Jurkat, Clone E6-1 (cell line): ENCODE measurements around the gene PKNOX2. TPM values are rescaled to one million over a fixed set of nuclear protein-coding genes. Genes with fewer than 3 reads are reported as not detected.

Experiments
- DNase-seq: peaks from one replicate; pipeline ENCODE4 v3.0.0-alpha.2; 2011; ENCODE audit warnings: low read depth, low spot score
- H3K4me3 ChIP-seq: 2 replicates; pipeline ENCODE4 v1.5.1; 2011; ENCODE audit warnings: mild to moderate bottlenecking, low read length, control low read depth, moderate library complexity
- polyA plus RNA-seq: library from polyadenylated mRNA; unstranded; fragments of >200 nt; gene quantifications from one replicate; pipeline ENCODE4 v1.2.1, GENCODE V29; 2012; ENCODE audit warnings: missing spikeins; ENCODE audit not compliant: insufficient read length, insufficient read depth

The PKNOX2 gene, protein sequence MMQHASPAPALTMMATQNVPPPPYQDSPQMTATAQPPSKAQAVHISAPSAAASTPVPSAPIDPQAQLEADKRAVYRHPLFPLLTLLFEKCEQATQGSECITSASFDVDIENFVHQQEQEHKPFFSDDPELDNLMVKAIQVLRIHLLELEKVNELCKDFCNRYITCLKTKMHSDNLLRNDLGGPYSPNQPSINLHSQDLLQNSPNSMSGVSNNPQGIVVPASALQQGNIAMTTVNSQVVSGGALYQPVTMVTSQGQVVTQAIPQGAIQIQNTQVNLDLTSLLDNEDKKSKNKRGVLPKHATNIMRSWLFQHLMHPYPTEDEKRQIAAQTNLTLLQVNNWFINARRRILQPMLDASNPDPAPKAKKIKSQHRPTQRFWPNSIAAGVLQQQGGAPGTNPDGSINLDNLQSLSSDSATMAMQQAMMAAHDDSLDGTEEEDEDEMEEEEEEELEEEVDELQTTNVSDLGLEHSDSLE
- polyA plus RNA-seq = not detected

DNA sequence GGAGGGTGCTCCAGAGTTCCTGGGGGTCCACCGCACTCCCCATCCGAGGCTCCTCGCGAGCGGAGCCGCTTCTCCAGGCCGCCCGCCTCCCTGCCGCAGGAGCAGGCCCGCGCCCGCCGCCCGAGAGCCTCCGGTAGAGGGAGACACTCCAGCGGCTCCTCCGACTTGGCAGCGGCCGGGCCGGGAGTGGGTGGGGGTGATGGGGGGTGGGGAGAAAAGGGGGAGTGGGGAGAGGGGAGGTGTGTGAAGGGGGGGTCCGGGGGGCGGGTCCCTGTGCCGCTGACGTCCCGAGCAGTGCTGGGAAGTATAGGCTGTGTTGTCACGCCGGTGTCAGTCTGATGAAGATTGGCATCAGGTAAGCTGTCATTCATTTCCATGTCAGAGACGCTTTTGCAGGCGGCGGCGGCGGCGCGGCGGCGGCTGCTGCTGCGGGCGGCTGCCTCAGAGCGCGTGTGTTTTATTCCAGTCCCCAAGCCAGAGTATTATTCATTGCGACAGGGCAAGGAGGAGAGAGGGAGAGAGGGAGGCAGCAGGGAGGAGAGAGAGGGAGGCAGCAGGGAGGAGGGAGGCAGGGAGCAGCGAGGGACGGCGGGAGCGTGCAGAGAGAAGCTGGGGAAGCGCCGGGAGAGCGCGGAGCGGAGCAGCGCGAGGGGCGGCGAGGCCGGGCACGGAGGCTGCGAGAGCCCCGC lies at the start of gene PKNOX2:
TSS of gene PKNOX2 (plus strand) at position 330 of the 689 bp plus-strand sequence. CDS start 186,555 bp downstream, outside the sequence.
- H3K4me3 ChIP-seq = peak within 1 kb of the TSS; percentile 35
- DNase-seq = peak; percentile 10

DNA sequence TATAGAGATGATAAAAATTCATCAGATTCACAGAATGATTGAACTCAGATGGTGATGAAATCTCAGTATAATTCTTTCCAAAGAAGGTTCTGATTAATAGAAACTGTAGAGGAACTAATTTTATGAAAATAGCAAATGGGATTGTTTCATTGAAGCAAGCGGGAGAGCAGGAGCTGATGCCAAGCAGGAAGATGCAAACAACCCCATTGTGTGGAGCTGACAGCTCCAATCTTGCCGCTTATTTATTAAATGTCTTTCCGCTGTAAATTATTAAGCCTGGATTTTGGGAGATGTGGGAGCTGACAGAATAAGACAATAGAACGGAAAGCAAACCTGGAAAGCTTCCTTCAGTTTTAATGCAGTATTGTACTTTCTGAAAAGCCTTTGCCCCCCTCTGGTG lies 47.1 kb upstream of the PKNOX2 start:
- DNase-seq = no peak

DNA sequence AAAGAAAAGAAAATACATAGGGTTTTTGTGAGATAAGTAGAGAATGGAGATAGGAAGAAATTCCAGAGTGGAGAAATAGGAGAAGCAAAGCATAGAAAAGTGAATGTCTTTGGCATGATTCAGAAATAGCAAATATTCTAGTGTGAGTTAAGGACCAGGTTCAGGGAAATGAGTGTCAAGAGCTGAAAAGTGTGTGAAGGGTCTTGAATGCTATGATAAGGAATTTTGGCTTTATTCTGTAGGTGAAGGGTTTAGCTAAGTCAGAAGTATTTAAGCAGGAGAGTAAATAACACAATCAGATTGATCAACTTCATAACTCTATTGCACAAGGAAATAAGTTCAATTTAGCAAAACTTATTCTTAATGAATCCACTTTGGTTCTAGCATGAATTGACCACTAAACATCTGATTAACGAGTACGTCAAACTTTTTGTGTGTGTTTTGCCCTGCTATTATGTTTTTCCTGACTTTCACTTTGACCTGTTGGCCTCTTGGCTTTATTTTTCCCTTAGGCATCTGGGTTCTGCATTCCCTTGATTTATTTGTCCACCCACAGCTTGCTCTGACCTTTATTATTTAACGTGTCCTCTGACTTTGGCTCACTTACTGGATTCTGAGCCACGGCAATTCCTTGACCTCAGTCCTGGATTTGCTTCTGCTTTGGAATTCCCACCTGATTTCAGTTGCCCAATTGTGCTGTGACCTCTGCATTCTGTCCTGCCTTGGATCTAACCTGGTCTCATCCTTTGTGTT lies 41.2 kb upstream of the PKNOX2 start:
- no peak for DNase-seq
- H3K4me3 ChIP-seq = no peak overlapping the region

More for the DNA sequence above, 47.1 kb upstream of the PKNOX2 start:
- H3K4me3 ChIP-seq = no peak overlapping the region

DNA sequence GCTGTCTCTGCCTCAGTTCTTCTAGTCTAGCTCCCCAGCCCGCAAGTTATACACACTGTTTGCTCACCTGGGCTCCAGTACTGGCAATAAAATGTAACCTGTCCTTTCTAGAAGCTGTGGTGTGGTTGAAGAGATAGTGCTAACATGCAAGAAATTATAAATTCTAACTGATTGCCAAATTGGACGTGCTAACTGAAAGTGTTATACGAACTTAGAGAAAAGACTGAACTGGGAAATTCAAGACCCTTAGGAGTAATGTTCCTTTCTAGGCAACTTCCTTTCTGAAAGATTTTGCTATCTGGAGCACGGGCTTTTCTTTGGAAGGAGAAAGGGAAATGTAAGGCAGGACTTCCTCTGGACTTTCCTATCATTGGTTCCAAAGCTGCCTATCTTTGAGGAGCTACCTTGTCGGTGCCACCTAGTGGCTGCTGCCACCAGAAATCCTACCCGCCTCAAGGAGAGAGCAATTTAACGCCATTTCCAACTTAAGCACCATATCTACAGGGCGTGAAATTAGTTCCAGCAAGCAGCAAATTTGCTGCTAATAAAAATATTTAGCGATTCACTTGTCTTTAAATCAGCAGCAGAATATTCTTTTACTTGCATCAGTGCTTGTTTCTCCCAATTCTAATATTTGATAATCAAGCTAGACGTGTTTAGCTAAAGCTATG lies 40.5 kb upstream of the PKNOX2 start:
- no peak overlapping the region for H3K4me3 ChIP-seq
- peak; percentile 42 for DNase-seq

DNA sequence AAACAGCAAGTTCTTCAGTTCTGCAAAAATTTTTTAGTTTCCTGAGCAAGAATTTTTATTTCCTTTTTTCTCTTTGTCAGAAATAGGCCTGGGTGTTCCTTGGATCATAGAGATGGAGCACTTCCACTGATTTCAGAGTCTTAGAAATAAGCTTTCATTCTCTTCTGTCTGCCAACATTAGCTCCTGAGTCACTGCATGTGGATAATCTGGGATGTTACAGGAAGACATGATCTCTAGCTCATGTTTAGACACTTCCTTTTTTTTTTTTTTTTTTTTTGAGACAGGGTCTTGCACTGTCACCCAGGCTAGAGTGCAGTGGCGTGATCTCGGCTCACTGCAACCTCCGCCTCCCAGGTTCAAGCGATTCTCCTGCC lies 39.9 kb upstream of the PKNOX2 start:
- H3K4me3 ChIP-seq = no peak overlapping the region
- DNase-seq = no peak

DNA sequence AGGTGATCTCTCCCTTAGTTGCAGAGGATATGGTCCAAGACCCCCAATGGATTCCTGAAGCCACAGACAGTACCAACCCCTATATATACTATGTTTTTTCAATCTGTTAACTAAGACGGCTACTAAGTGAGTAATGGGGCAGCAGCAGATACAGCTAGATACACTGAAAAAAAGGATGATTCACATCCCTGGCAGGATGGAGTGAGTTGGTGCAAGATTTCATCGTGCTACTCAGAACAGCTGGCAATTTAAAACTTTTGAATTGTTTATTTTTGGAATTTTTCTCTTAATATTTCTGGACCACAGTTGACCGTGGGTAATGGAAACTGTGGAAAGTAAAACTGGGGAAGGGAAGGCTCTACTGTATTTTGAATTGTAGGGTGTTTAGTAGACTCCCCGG lies 36.1 kb upstream of the PKNOX2 start:
- no peak overlapping the region for H3K4me3 ChIP-seq
- no peak for DNase-seq

DNA sequence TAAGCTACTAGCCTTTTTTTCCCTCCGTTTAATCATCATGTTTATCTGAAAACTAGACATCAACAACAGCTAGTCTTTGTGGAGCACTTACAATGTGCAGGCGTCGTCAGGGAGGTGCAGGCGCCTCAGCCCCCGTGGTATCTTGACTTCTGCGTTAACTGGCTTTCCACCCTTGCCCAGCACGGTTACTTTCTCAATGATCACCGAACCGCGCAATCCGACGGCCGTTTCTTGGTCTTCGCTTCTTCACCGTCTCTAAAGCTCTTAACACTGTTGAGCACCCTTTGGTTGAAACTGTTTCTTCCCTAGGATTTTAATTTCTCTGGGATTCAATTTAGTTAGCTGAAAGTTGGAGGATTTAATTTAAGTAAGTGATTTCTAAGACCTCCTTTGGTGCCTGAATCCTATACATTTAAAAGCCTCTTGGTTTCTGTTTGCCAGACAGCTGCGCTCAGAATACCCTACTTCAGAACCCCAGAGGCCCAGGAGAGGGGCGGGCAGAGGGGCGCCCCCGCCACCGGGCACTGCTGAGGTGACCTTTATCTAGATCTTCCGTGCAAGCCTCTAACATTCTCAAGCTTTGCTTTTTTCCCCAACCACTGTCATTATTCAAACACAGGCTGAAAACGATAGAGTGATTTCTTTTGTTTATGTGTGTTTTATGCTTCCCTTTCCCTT lies 35.1 kb upstream of the PKNOX2 start:
- DNase-seq = no peak
- H3K4me3 ChIP-seq = no peak overlapping the region

DNA sequence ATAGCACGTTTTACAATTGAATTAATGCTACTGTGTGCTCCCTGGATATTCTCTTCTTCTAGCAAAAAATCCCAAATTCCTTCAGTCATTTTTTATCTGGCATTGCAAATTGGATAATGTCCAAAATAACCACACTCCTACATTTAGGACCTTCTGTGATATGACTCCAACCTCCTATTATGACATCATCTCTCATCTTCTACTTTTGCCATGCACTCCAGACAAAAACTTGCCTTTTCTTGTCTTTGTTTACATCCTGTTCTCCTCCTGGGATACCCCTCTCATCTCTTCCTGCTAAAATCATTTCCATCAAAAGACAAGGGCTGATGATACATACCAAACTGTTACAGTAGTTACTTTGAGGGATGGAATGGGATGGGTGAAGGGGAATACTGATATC lies 32.5 kb upstream of the PKNOX2 start:
- DNase-seq = no peak
- H3K4me3 ChIP-seq = no peak overlapping the region

DNA sequence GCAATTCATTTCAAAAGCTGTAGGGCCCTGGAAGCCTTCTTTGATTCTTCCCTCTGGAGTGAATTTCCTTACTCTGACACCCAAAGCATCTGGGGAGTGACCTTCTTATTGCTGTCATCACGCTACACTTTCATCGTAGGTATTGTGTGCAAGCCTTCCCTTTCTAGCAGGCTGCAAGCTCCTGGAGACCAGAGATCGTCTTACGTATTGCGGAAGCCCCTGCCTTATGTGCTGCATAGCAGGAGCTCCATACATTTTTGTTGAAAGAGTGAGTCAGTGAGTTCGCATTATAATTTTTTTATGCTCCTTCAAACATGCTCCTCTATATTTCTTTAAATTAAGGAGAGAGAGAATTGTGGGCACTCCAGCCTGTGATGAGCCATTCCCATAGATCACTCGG lies 32.0 kb upstream of the PKNOX2 start:
- DNase-seq = no peak
- H3K4me3 ChIP-seq = no peak overlapping the region

DNA sequence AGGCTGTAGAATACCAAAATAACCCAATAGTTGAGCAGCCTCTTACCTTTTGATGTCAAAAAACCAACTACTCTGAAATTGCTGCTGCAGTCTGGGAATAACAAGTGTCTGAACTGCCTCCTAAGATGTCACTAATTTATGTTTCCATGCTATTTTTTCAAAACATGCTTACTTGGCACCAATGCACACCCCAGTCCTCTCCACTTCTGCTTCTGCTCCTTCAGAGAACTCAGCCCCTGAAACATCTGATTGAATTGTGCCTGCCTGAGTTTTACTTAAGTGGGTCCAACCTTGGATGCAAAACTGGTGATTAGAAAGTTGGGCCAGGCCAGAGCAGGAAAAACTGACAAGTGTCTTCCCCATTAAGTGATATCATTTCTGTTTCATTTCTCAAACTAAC lies 28.6 kb upstream of the PKNOX2 start:
- DNase-seq = no peak
- no peak overlapping the region for H3K4me3 ChIP-seq

DNA sequence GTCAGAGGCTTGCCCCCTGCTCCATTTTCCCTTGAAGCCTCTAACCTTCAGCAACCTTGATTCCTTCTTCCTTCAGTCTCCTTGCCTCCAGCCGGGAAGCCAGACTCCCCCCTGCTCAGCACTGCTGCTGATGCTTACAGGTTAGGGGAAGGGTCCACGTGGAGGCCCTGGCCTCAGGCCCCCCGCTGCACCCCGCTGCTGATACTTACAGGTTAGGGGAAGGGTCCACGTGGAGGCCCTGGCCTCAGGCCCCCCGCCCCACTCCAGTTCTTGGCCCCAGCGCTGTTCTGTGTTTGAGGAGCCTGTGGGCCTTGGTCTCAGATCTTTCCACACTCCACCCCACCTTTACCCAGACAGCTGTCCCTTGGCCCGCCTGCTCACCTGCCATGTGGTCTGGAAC lies 25.6 kb upstream of the PKNOX2 start:
- H3K4me3 ChIP-seq = no peak overlapping the region
- no peak for DNase-seq

DNA sequence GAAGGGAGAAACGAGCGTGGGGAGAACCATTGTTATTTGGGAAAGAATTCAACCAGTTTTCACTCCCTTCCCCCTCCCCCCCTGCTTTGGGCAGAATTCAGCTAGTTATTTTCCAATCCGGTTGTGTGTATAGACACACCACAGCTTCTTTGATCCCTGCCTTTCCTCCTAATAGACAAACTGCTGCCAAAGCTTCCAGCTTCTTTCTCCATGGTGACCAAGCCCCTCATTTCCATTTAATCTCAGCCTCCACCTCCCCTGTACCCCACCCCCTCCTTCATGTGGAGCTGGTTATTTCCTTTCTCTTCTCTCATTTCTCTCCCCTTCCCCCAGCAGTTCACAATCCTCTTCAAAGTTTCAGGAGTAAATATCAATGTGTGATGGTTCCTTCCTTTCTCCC lies 24.8 kb upstream of the PKNOX2 start:
- DNase-seq = no peak
- H3K4me3 ChIP-seq = no peak overlapping the region

DNA sequence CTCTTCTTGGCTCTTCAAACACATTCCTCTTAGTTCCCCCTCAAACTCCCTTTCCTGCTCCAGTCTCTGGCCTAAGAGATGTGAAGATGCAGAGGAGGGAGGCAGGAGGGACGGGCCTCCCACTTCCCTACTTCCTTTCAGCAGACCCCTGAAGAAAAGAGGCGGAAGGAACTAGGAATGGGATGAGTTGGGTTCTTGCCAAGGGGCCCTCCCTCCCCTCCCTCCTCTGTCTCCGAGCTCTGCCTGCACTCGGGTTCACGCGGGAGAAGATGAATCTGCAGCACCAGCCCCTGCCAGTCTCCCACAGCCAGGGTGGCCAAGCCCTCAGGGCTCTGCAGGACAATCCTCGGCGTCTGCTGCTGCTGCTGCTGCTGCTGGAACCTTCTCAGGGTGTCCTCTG lies 24.3 kb upstream of the PKNOX2 start:
- DNase-seq = no peak
- H3K4me3 ChIP-seq = no peak overlapping the region

DNA sequence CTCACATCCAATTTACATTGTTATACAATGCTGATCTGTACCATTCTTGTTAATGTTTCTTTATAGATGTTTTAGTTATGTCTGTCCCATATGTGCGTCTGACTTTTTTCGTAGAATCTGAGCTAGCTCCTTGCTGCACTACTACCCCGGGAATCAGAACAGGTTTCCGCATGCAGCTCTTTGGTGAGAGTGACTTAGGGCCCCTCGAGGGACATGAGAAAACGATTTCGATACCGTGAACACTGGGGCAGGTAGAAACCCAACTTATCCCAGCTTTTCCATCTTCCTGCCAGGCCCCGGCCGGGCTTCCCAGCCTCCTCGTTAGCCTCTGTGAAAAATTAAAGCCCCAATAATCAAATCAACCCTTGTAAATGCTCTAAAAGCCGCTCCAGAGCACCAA lies 23.4 kb upstream of the PKNOX2 start:
- H3K4me3 ChIP-seq = no peak overlapping the region
- DNase-seq = no peak

DNA sequence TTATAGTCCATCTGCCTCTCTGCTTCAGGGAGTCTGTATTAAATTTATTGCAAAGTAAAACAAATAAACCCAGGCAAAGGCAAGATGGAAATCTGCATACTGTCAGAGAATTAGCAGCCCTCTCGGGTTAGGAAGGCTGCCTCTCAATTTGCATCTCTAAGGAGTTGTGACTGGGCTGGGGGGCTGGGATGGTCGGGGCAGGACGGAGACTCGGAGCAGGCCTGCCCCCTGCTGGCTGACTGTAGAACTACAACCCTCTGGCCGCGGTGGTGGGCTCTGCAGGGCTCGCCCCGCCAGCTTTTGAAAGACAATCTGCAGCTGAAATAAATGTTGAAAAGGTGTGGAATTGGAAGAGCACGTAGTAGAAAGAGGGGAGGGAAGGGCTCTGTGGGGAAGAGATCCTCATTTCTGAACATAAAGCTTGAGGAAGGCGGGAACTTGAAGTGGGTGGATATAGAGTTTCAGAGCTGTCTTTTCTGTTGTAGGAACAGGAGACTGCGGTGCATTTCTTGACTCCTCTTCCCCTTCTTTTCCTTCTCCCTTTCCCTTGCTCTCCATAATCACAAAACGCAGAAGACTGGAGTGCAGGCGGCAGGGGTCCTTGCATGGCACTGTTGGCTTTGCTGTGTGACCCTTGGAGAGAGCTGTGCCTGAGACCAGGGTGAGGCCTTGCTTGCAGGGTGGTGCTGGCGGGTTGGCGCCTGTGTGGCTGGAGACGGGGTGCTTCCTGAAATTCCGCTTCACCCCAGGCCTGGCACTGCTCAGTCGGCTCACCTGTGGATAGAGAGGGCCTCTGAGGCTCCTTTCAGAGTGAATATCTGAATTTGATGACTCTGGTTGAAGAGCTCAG lies 22.6 kb upstream of the PKNOX2 start:
- no peak overlapping the region for H3K4me3 ChIP-seq
- DNase-seq = peak; percentile 24

DNA sequence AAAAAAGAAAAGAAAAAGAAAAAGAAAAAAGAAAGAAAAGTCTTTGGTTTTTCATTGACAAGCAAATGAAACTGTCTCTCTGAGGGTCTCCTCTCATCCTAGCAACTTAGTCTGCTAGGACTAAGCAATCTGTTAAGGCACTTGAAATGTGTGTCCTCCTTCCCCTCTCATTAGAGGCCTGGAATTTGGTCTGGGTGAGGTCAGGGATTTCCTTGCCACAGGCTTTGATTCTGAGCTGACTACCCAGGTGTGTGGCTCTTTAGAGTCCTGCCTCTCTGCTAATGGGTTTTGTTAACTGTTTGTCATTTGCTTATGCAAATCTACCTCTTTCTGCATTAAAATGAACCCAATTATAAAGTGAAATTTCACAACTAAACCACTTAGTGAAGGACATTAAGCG lies 18.3 kb upstream of the PKNOX2 start:
- DNase-seq = no peak
- no peak overlapping the region for H3K4me3 ChIP-seq

DNA sequence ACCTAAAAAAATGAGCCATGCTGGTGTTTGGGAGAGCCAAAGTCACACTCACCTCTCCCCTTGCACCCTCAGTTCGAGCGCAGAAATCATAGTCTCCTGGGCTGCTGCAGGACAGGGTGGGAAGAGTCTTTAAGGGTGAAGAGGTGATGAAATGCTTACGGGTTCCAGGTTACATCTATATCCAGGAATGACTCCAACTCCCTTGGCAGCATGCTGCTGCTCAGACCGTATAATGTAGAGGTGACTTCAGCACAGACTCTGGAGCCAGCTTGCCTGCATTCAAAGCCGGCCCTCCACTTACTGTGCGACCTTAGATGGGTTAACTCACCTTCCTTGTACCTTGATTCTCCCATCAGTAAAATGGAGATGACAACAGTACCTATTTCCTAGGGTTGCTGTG lies 17.3 kb upstream of the PKNOX2 start:
- no peak for DNase-seq
- H3K4me3 ChIP-seq = no peak overlapping the region

DNA sequence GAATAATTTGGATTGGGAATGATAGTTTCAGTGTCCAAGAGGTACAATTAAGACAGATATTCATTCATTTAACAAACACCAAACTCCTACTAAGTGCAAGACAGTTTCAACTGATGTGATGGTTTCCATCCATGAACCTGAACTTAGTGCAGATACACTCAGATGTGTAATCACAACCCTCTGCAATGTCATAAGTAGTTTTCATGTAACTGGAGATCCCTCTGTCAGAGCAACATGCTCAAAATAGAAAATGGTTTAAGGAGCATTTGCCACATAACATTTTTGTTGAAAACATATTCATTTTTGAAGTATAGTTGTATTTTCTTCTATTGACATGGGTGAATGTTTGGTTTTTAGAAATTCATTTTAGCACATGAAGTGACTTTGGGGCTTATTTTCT lies 16.5 kb upstream of the PKNOX2 start:
- H3K4me3 ChIP-seq = no peak overlapping the region
- DNase-seq = no peak
